Adrenal gland (tissue), 5 donors: Measurements from ENCODE around the gene ZMYND8.

Experiments used
- POLR2A ChIP-seq, 2 donors: fragments of 450-650 bp; IDR thresholded peaks; one replicate each; pipeline ENCODE4 v1.6.1; 2017; ENCODE audit warnings: antibody characterized with exemption in 2 of 2, mild to moderate bottlenecking in 2 of 2, moderate library complexity in 1 of 2
- TF ChIP-seq, protein P1 (sequence below), 6 experiments: fragments of 450-650 bp in 4 of 6; fragments of 200-600 bp in 2 of 6; sonication (generic) in 1 of 6; IDR thresholded peaks; 1 replicate in 5 of 6; 2 replicates in 1 of 6; pipeline versions ENCODE4 v1.5.1 to v1.8.0; 2016 to 2021; ENCODE audit warnings: antibody characterized with exemption in 6 of 6, mild to moderate bottlenecking in 2 of 6, moderate library complexity in 1 of 6
- donor health status: DM: no; HTN: no; CAD: no.

DNA sequence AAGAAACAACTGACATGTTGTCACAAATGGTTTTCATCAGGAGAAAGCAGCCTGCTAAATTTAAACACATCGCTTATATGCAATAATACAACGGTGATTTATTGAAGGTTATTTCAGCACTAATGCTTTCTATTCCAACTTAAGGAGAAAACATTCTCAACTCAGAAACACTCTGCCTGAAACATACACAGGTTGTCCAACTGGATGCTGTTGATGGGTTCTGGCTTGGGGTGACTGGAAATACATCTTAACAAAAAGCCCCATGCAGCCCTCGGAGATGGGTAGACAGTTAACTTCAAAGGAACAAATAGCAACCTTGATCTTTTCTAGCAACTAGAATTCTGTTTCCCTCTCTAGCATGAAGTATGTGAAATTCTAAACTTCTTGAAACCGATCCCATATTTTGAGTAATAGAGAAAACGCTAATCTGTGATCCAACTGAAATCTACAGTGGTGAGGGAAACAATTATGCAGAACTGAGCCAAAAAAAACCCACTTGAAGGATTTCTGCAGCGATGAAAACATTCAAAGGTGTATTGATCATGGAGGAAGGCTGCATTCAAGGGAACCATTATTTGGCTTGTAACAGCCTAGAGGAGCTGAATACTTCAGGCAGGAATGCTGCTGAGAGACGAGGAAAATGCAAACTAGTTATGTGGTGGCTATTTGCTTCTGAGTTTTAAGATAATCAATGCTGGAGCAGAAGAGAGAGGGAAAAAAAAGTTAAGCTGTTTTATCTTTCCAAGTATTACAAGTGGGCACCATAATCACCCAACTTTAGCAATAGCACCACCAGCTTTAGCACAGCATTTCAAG, 6.9 kb downstream of the ZMYND8 start:
- no peak for TF ChIP-seq POLR2A (IDR thresholded peaks at IDR 0.05)
- TF ChIP-seq, protein P1, sequence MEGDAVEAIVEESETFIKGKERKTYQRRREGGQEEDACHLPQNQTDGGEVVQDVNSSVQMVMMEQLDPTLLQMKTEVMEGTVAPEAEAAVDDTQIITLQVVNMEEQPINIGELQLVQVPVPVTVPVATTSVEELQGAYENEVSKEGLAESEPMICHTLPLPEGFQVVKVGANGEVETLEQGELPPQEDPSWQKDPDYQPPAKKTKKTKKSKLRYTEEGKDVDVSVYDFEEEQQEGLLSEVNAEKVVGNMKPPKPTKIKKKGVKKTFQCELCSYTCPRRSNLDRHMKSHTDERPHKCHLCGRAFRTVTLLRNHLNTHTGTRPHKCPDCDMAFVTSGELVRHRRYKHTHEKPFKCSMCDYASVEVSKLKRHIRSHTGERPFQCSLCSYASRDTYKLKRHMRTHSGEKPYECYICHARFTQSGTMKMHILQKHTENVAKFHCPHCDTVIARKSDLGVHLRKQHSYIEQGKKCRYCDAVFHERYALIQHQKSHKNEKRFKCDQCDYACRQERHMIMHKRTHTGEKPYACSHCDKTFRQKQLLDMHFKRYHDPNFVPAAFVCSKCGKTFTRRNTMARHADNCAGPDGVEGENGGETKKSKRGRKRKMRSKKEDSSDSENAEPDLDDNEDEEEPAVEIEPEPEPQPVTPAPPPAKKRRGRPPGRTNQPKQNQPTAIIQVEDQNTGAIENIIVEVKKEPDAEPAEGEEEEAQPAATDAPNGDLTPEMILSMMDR (IDR thresholded peaks at IDR 0.05): no peak
